K562 (cell line): Measurements from ENCODE around the gene G6PC3.

ENCODE experiments used
- ATF4 ChIP-seq: fragments of 450-650 bp; formaldehyde crosslinking; IDR thresholded peaks from 2 replicates; pipeline ENCODE4 v1.4.0; 2022; ENCODE audit warnings: mild to moderate bottlenecking, moderate library complexity
- BCLAF1 ChIP-seq, 2 experiments: fragments of 450-650 bp in 1 of 2; IDR thresholded peaks; 2 replicates each; pipeline ENCODE4 v1.6.1; 2011 to 2017; ENCODE audit warnings: low read depth in 2 of 2, antibody characterized with exemption in 1 of 2, borderline replicate concordance in 1 of 2, low read length in 1 of 2, mild to moderate bottlenecking in 1 of 2, mixed read lengths in 1 of 2; ENCODE audit not compliant: control insufficient read depth in 1 of 2
- CTCF ChIP-seq, 3 experiments: IDR thresholded peaks in 2 of 3; conservative IDR thresholded peaks in 1 of 3; 2 replicates each; pipeline ENCODE4 v1.5.1; 2011 to 2012; ENCODE audit warnings: low read length in 3 of 3, mild to moderate bottlenecking in 3 of 3, control low read depth in 2 of 3, improper control_type of control experiment in 1 of 3, inconsistent platforms in 1 of 3, low read depth in 1 of 3, mixed read lengths in 1 of 3, moderate library complexity in 1 of 3; ENCODE audit not compliant: insufficient read depth in 2 of 3
- FOSL1 ChIP-seq: fragments of 200-800 bp; sonication (Bioruptor generic); conservative IDR thresholded peaks from 2 replicates; pipeline ENCODE4 v1.6.1; 2016; ENCODE audit warnings: missing genetic modification characterization, missing compliant biosample characterization
- MAX ChIP-seq: sonication (generic); formaldehyde crosslinking; IDR thresholded peaks from 2 replicates; pipeline ENCODE4 v1.9.0; 2022; ENCODE audit warnings: mild to moderate bottlenecking, missing genetic modification reagents
- RAD51 ChIP-seq: fragments of 450-650 bp; IDR thresholded peaks from 2 replicates; pipeline ENCODE4 v1.7.1; 2016; ENCODE audit warnings: low read depth, mild to moderate bottlenecking, borderline replicate concordance
- RCOR1 ChIP-seq, 2 experiments: IDR thresholded peaks; 2 replicates each; pipeline ENCODE4 v1.6.1; 2012; ENCODE audit warnings: low read depth in 2 of 2, low read length in 2 of 2, borderline replicate concordance in 1 of 2, improper control_type of control experiment in 1 of 2
- SNRNP70 ChIP-seq: fragments of 200-400 bp; formaldehyde crosslinking; optimal IDR thresholded peaks from 2 replicates; pipeline ENCODE3; 2017; ENCODE audit warnings: low read depth, low read length
- SPI1 ChIP-seq: IDR thresholded peaks from 2 replicates; pipeline ENCODE4 v1.6.1; 2011; ENCODE audit warnings: low read depth, low read length, control low read depth, borderline replicate concordance
- YBX1 ChIP-seq: fragments of 450-650 bp; IDR thresholded peaks from 2 replicates; pipeline ENCODE4 v1.7.1; 2016; ENCODE audit warnings: mild to moderate bottlenecking
- ZBTB40 ChIP-seq, 2 experiments: fragments of 450-650 bp in 1 of 2; sonication (generic) in 1 of 2; formaldehyde crosslinking in 1 of 2; IDR thresholded peaks; 2 replicates each; pipeline versions ENCODE4 v1.7.1 to v1.9.0; 2016 to 2022; ENCODE audit warnings: inconsistent platforms in 1 of 2, mild to moderate bottlenecking in 1 of 2, missing genetic modification reagents in 1 of 2
- ZNF175 ChIP-seq: fragments of 200-800 bp; sonication (Bioruptor generic); IDR thresholded peaks from 2 replicates; pipeline ENCODE4 v1.6.1; 2016; ENCODE audit warnings: low read depth, mild to moderate bottlenecking, missing genetic modification characterization, missing compliant biosample characterization
- ZNF395 ChIP-seq: fragments of 200-800 bp; sonication (Bioruptor generic); IDR thresholded peaks from 2 replicates; pipeline ENCODE4 v1.6.1; 2017; ENCODE audit warnings: missing genetic modification characterization, missing compliant biosample characterization

- TF ChIP-seq YBX1 (no peak), RCOR1 (IDR thresholded peaks at IDR 0.05; ENCODE audit: borderline replicate concordance in 1 of 2, low read depth in 2 of 2, low read length in 2 of 2) (no peak), ATF4 (CRISPR knock-in tag) (no peak), ZNF175 (CRISPR knock-in tag) (no peak), ZBTB40 (IDR thresholded peaks at IDR 0.05) (no peak), ZBTB40 (CRISPR knock-in tag; IDR thresholded peaks at IDR 0.05) (no peak), MAX (CRISPR knock-in tag) (no peak), FOSL1 (tag) (no peak), RAD51 (no peak), SPI1 (no peak), BCLAF1 (IDR thresholded peaks at IDR 0.05; ENCODE audit: borderline replicate concordance in 1 of 2, control insufficient read depth in 1 of 2, low read depth in 2 of 2, low read length in 1 of 2) (no peak), SNRNP70 (no peak), ZNF395 (CRISPR knock-in tag) (no peak), CTCF (IDR thresholded peaks at IDR 0.05 in 2 of 3, conservative IDR thresholded peaks at IDR 0.05 in 1 of 3; ENCODE audit: insufficient read depth in 2 of 3, low read depth in 1 of 3, low read length in 3 of 3) (no peak)
Measured at GRCh38 chr17:44095388-44095646, 24.8 kb downstream of the G6PC3 start.
